HG02610 (cell line): Measurements from ENCODE around the gene SYNE1.

Experiments used
- ATAC-seq: cut with Tn5 transposase; IDR thresholded peaks from one replicate; pipeline ENCODE4 v1.9.1; 2021; ENCODE audit warnings: mild to moderate bottlenecking, moderate library complexity; ENCODE audit not compliant: unreplicated experiment

SYNE1 gene

DNA sequence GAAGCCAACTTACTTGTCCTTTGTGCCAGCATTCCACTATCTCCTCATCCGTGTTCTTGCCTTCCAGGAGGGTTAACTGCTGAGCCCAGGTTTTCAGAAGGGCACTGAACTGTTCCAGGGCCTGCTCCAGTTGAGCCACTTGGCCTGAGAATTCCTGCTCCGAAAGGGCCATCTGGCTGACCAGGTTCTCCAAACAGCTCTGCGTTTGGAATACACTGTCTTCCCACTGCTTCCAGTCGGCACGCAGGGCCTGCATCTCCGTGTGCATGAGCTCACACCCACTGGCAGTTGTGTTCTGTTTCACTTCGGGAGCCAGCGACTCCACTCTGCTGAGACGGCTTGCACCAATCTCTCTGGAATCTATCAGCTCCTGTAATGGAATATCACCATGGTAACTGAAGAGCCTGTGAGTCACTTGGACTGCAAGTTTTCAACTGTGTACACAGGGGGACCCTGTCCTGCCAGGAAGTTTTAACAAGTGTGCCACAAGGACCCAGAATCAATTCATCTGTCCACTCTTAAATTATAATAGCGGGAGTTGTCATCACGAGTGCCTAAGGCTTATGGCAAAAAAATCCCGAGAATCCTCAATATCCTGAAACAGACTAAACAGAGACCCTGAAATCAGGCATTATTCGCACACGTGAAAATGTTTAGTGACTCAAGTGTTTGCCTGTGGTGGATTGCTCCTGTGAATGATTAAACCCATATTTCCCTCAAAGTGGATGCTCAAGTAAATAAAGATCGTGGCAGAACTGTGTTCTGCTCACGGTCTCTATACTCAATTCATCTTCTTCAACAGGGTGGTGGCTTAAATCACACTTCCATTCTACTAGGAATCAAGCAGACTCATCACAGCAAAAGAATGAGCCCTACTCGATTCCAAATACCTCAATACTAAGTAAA lies 255.9 kb downstream of the SYNE1 start:
- no peak for ATAC-seq

DNA sequence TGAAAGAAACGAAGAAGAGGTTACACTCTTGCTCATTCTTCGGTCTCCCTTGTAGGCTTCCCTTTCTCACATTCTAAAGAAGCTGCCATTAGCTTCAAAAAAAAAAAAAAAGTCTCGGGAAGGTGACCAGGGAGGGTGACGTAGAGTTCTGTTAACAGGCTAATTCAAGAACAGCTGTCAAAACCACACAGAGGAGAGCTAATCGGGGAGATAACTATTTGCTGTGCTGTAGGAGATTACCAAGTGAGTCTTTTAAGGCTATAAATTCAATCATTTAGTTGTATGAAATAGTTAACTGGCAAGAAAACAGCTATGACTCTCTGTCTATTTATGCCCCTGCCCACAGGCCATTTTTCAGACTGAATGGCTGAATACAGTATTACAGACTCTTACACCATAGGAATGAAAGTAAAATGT lies 256.8 kb downstream of the SYNE1 start:
- no peak for ATAC-seq

- ATAC-seq = no peak
These were observed 257.7 kb downstream of the SYNE1 start for GRCh38 chr6:152379423-152379822.

DNA sequence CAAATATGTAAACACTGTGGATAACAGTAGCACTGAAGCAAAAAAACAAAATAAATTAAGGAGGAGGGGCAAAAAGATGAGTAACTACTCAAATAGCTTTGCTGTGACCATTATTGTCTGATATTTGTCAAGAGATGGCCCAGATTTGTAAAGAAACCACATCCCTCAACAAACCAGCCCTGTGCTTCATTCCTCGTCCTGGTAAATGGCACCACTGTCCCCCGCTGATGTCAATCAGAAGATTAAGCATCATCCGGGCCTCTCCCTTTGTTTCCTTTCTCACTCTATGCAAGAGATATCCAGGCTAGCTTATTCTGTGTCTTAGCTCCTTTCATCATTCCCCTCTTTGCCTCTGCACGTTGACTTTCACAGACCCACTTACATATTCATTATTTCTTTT lies 259.0 kb downstream of the SYNE1 start:
- ATAC-seq = no peak

GRCh38 chr6:152375197-152375596 lies 262.0 kb downstream of the SYNE1 start:
- ATAC-seq = no peak

- no peak for ATAC-seq
These were observed 264.2 kb downstream of the SYNE1 start for GRCh38 chr6:152372945-152373344.

- no peak for ATAC-seq
These were observed 265.4 kb downstream of the SYNE1 start for GRCh38 chr6:152371775-152372174.

DNA sequence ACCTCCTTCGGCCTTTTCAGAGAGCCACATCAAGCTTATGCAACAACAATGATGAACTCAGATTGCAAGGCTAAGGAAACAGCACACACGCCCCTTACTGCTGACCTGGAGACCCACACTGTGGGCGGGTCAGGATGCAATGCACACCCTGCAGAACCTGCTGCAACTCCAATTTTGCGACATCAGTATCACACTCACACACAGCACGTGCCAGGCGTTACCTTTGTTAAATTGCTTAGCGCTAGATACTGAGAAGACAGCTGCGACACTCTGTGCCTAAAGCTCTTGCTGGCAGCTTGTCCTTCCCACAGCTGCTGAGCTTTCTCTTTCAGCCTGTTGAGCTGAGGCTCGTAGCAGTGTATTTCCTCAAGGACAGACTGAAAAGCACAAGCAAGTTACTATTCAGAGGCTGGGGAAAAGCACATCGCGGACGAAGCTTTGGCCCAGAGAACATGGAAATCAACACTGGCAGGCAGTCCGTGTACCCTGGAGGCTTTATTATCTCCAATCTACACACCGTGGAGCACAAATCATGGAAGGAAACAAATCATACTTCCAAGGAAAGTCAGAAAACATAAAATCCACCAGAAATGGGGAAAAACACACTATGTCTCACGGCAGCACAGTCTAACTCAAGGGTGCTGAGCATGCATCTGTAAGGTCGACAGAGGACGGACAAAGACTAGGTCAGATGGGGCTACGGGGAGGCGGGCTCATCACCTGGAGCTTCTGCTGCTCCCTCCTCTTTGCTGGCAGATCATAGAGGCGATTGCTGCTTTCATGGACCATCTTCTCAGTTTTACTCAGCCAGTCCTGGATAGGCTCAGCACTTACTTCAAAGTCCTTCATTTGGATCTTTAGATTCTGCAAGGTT lies 268.2 kb downstream of the SYNE1 start:
- ATAC-seq = no peak

DNA sequence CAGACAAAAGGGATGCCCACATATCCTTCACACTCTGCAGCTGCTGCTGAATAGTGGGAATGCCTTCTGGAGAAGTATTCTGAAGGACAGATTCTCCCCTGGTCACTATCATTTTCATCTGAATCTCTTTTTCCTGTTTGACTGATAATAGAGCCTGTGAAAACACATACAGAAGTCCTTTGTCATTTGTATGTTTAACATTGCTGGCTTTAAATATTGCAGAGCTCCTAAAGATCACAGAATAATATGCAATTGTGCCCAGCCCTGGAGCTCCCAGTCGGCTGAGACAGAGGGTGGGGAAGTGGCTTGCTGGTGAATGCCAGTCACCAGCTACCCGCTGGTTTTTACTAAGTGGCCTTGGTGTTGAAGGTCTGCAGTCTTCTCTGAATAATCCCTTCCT lies 272.3 kb downstream of the SYNE1 start:
- ATAC-seq = no peak

- no peak for ATAC-seq
These were observed 277.1 kb downstream of the SYNE1 start for GRCh38 chr6:152360034-152360433.

GRCh38 chr6:152356662-152357061 lies 280.5 kb downstream of the SYNE1 start:
- ATAC-seq = peak; percentile 87

- no peak for ATAC-seq
These were observed 281.1 kb downstream of the SYNE1 start for GRCh38 chr6:152356016-152356415.

GRCh38 chr6:152355166-152355565 lies 282.0 kb downstream of the SYNE1 start:
- no peak for ATAC-seq

- ATAC-seq = no peak
These were observed 283.7 kb downstream of the SYNE1 start for GRCh38 chr6:152353440-152353839.

DNA sequence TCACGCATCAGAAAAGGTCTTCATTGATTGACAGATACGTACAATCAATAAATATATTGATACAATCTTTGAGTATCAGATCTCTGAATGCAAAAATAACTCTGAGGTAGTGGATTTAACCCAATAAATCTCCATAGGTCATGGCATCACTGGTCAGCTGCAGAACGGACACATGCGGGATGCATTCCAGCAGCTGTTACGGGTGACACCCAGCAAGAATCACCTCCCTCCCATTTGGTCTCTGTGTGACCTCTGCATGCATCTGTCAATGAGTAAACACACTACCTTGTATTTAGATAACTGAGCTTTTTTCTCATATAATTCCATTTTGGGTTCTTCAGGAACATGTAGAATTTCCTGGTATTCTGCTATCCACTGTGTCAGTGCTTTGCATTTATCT lies 285.4 kb downstream of the SYNE1 start:
- no peak for ATAC-seq

GRCh38 chr6:152351110-152351509 lies 286.1 kb downstream of the SYNE1 start:
- ATAC-seq = no peak

- no peak for ATAC-seq
These were observed 289.0 kb downstream of the SYNE1 start for GRCh38 chr6:152348116-152348515.

DNA sequence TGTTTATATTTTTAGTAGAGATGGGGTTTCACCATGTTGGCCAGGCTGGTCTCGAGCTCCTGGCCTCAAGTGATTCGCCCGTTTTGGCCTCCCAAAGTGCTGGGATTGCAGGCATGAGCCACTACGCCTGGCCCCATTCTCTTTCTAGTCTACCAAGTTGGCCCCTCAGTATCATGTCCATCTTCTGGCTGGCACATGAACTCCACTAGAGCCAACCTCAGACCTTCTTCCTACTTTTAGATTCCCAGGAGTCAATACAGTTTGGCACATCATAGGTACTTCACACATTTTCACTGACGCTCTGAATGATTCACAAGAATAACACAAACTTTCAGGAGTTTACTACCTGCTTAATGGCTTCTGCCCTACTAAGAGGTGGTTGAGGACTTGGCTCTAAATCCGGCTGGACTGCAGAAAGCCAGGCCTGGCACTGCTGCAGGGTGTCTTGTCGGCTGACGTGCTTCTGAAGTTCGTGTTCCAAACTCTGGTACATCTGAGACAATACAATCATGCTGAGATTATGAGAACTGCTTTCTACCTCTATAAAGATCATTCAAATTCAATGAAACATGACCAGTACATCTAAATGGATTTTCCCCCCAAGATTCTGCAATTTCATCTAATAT lies 293.3 kb downstream of the SYNE1 start:
- no peak for ATAC-seq

DNA sequence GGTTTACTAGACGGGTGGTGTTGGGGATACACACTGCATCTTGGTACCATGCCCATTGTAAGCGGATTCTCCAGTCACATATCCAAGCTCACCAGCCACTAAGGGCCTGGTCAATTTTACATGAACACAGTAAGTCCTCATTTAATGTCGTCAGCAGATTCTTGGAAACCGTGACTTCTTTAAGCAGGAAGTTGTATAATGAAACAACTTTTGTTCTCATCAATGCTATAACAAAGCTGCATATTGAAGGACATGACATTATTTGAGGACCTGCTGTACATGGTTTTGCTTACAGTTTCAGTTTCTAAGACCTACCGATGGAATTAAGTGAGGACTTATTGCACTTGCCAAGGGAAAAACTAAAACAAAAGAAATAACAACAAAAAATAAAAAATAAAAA lies 295.6 kb downstream of the SYNE1 start:
- no peak for ATAC-seq

- peak; percentile 82 for ATAC-seq
These were observed 298.6 kb downstream of the SYNE1 start for GRCh38 chr6:152338335-152339125.

DNA sequence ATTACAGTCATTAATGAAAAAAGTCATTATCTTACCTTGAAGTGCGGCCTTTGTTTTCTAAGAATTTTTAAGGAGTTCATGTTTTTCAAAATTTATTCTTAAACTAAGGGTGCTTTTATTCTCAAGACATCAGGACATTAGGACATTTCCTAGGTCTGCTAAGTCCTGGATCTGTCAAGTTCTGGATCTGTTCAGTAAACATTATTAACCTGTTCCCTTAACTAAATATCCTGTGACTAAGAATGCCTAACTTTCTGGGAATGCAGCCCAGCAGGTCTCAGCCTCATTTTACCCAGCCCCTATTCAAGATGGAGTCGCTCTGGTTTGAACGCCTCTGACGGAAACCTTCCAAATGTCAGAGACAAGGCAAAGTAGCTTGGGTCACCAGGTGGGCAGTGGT lies 302.6 kb downstream of the SYNE1 start:
- no peak for ATAC-seq
